Spinal cord (tissue), 10 donors: ENCODE data around the gene ESR1. TPM values are rescaled to one million over a fixed set of nuclear protein-coding genes. Genes with fewer than 3 reads are reported as not detected.
"Not testable (repeated sequence)": the region's sequence is repeated elsewhere in the genome, so short reads cannot be mapped to it uniquely, and the experiment has no call there.

Experiments
- DNase-seq, 6 donors: peaks; one replicate each; pipeline versions ENCODE4 v3.0.0 to v3.0.0-alpha.2; 2013 to 2015; ENCODE audit warnings: low spot score in 6 of 6, low read depth in 4 of 6
- H3K27ac ChIP-seq: one replicate; pipeline ENCODE4 v1.5.1; 2013; ENCODE audit warnings: low read depth, low read length, control low read depth
- H3K27me3 ChIP-seq: one replicate; pipeline ENCODE4 v1.6.1; 2013; ENCODE audit warnings: low read length; ENCODE audit not compliant: control insufficient read depth, insufficient read depth
- H3K36me3 ChIP-seq: one replicate; pipeline ENCODE4 v1.6.1; 2013; ENCODE audit warnings: low read length; ENCODE audit not compliant: control insufficient read depth, insufficient read depth
- H3K4me1 ChIP-seq: one replicate; pipeline ENCODE4 v1.6.1; 2013; ENCODE audit warnings: low read length; ENCODE audit not compliant: control insufficient read depth, insufficient read depth
- H3K4me3 ChIP-seq: one replicate; pipeline ENCODE4 v1.5.1; 2013; ENCODE audit warnings: low read depth, low read length, control low read depth
- H3K9me3 ChIP-seq: one replicate; pipeline ENCODE4 v1.6.1; 2013; ENCODE audit warnings: low read length; ENCODE audit not compliant: control insufficient read depth, insufficient read depth
- WGBS: methylation state at CpG from one replicate; pipeline ENCODE4 v1.1.5; 2013; ENCODE audit warnings: missing lambda C conversion rate; ENCODE audit not compliant: insufficient coverage; 5-methylcytosine and 5-hydroxymethylcytosine counted together
- polyA plus RNA-seq, 2 donors: library from polyadenylated mRNA; unstranded; fragments of 120-200 nt; gene quantifications; one replicate each; pipeline ENCODE4 v1.2.1, GENCODE V29; 2013; ENCODE audit not compliant: insufficient read length in 2 of 2
- total RNA-seq, 2 donors: library from RNA; depleted of rRNA in 1 of 2; stranded (reverse); fragments of 120-200 nt in 1 of 2; fragments of >200 nt in 1 of 2; gene quantifications; one replicate each; pipeline versions ENCODE4 v1.2.3 to v1.2.4, GENCODE V29; 2013 to 2014
- donor health status: healthy.

ESR1 gene
- total and polyA plus RNA-seq, 4 donors: 0.20 to 1.6 (median 0.64) TPM

- H3K27ac ChIP-seq: no peak overlapping the region
- no peaks in the 10 kb centered on the region for H3K27me3 ChIP-seq
- no peak for DNase-seq
- peaks cover 3% of the 10 kb centered on the region for H3K9me3 ChIP-seq
- H3K36me3 ChIP-seq: no peaks in the 10 kb centered on the region
- no peak overlapping the region for H3K4me3 ChIP-seq
- no peaks in the 10 kb centered on the region for H3K4me1 ChIP-seq
Observed at GRCh38 chr6:152018876-152019275, 211.4 kb downstream of the ESR1 start.

- WGBS: 91% methylated on average over 3 of the region's 4 CpGs
- H3K4me3 ChIP-seq: no peak overlapping the region
- peaks cover 3% of the 10 kb centered on the region for H3K9me3 ChIP-seq
- H3K4me1 ChIP-seq: no peaks in the 10 kb centered on the region
- DNase-seq: no peak
- no peaks in the 10 kb centered on the region for H3K36me3 ChIP-seq
- H3K27me3 ChIP-seq: no peaks in the 10 kb centered on the region
- no peak overlapping the region for H3K27ac ChIP-seq
Observed at GRCh38 chr6:152022303-152022702, 214.8 kb downstream of the ESR1 start.

DNA sequence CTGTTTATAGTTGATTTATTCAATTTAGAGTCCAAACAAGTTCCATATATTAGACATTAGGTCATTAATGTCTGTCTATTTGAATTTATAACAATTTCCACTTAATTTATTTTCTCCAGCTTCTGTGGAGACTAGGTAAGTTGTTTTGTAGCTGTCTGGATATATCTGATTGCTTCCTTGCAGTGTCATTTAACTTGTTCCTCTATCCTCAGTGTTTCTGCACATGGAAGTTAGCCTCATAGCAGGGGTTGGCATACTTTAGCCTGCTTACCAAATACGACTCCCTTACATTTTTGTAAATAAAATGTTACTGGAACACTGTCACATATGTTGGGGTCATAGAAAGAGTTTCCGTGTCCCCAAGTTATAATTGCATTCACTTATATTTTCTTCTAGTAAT lies 216.1 kb downstream of the ESR1 start:
- no peak for DNase-seq
- no peaks in the 10 kb centered on the region for H3K4me1 ChIP-seq
- H3K9me3 ChIP-seq: peaks cover 3% of the 10 kb centered on the region
- WGBS: no CpG with 5 or more reads among the region's 2 CpGs
- no peak overlapping the region for H3K4me3 ChIP-seq
- no peaks in the 10 kb centered on the region for H3K27me3 ChIP-seq
- H3K27ac ChIP-seq: no peak overlapping the region
- H3K36me3 ChIP-seq: no peaks in the 10 kb centered on the region

GRCh38 chr6:152026291-152026690 lies 218.8 kb downstream of the ESR1 start:
- H3K9me3 ChIP-seq: peaks cover 3% of the 10 kb centered on the region
- no CpG with 5 or more reads among the region's 1 CpG for WGBS

DNA sequence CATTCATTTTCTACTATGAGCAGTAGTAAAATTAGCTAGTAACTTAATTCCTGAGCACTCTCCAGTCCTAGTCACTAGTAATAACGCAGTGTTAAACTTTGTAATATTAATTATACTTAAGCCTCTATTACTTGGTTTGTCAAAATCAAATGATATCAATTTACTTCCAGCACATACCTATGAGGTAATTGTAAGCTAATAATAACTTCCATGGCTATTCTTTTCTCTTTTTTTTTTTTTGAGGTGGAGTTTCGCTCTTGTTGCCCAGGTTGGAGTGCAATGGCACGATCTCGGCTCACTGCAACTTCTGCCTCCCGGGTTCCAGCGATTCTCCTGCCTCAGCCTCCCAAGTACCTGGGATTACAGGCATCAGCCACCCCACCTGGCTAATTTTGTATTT lies 219.3 kb downstream of the ESR1 start:
- H3K36me3 ChIP-seq, H3K9me3 ChIP-seq, H3K27ac ChIP-seq, H3K4me3 ChIP-seq, DNase-seq, H3K27me3 ChIP-seq, H3K4me1 ChIP-seq: not testable (repeated sequence)
- no CpG with 5 or more reads among the region's 6 CpGs for WGBS

More at GRCh38 chr6:152026291-152026690, 218.8 kb downstream of the ESR1 start:
- no peak for DNase-seq
- Histone ChIP-seq H3K27me3 (no peaks in the 10 kb centered on the region), H3K27ac (no peak overlapping the region), H3K4me3 (no peak overlapping the region), H3K36me3 (no peaks in the 10 kb centered on the region), H3K4me1 (no peaks in the 10 kb centered on the region)

GRCh38 chr6:152033765-152034164 lies 226.3 kb downstream of the ESR1 start:
- H3K9me3 ChIP-seq, H3K4me3 ChIP-seq, H3K4me1 ChIP-seq, H3K27ac ChIP-seq, H3K27me3 ChIP-seq, DNase-seq, H3K36me3 ChIP-seq: not testable (repeated sequence)
- WGBS: no CpG with 5 or more reads among the region's 4 CpGs

DNA sequence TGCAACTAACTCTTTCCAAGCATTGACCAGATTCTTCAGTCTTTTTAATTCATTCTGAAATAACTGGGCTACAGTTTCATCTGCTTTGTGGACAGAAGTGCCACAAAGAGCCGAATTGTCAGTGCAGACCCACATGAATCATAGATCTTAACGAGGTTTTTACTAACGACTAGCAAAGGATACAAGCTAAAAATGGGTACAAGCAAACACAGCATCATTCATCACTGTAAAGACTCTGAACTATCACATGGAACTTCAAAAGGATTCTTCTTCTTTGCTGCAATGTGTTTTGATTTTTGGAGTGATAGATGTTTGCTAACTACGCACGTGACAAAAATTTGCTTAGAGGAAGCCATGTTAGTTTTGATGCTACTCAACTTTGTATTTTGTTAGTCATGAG lies 227.1 kb downstream of the ESR1 start:
- Histone ChIP-seq H3K4me3 (no peak overlapping the region), H3K36me3 (no peaks in the 10 kb centered on the region), H3K9me3 (no peaks in the 10 kb centered on the region), H3K27me3 (no peaks in the 10 kb centered on the region), H3K27ac (no peak overlapping the region), H3K4me1 (no peaks in the 10 kb centered on the region)
- no peak for DNase-seq
- WGBS: 59% methylated on average over 3 of the region's 5 CpGs

GRCh38 chr6:152046118-152046517 lies 238.6 kb downstream of the ESR1 start:
- H3K4me1 ChIP-seq: no peaks in the 10 kb centered on the region
- H3K27ac ChIP-seq: no peak overlapping the region
- no peaks in the 10 kb centered on the region for H3K9me3 ChIP-seq
- H3K36me3 ChIP-seq: no peaks in the 10 kb centered on the region
- DNase-seq: no peak
- no peak overlapping the region for H3K4me3 ChIP-seq
- no CpG with 5 or more reads among the region's 2 CpGs for WGBS
- no peaks in the 10 kb centered on the region for H3K27me3 ChIP-seq

- no peak for DNase-seq
- Histone ChIP-seq H3K27me3 (no peaks in the 10 kb centered on the region), H3K4me3 (no peak overlapping the region), H3K27ac (no peak overlapping the region), H3K9me3 (no peaks in the 10 kb centered on the region), H3K36me3 (no peaks in the 10 kb centered on the region), H3K4me1 (no peaks in the 10 kb centered on the region)
Observed at GRCh38 chr6:152048921-152049320, 241.4 kb downstream of the ESR1 start.

DNA sequence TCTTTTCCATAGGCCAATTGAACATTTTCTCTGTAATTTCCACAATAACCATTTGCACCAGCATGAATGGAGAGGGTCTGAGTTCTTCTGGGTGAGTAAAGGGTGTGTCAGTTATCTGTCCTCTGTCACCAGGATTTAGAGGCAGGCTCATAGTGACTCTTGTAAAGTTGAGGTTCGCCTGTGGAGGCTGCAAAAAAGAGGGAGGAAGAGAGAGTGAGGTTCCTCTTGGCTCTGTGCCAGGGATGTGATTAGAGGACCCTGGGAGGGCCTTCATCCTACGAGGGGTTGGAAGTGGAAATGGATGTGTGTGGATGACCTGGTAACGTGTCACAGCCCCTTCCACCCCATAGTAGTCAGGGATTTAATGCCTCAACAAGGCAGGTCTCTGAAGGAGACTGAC lies 242.0 kb downstream of the ESR1 start:
- 60% methylated on average over 1 of the region's 3 CpGs for WGBS
- no peak for DNase-seq

More for the DNA sequence above, 242.0 kb downstream of the ESR1 start:
- no peak overlapping the region for H3K4me3 ChIP-seq
- H3K4me1 ChIP-seq: no peaks in the 10 kb centered on the region
- no peak overlapping the region for H3K27ac ChIP-seq
- no peaks in the 10 kb centered on the region for H3K36me3 ChIP-seq
- H3K27me3 ChIP-seq: no peaks in the 10 kb centered on the region
- H3K9me3 ChIP-seq: no peaks in the 10 kb centered on the region
